ENCODE data around the gene TCEAL1.
"Not testable (repeated sequence)": the region's sequence is repeated elsewhere in the genome, so short reads cannot be mapped to it uniquely, and the experiment has no call there.

DNA sequence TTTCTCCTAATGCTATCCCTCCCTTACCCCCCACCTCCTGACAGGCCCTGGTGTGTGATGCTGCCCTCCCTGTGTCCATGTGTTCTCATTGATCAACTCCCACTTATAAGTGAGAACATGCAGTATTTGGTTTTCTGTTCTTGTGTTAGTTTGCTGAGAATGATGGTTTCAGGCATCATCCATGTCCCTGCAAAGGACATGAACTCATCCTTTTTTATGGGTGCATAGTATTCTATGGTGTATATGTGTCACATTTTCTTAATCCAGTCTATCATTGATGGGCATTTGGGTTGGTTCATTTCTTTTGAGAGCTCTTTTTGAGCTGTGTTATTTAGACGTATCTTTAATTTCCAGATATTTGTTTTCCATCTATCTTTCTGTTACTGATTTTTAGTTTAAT, 36.5 kb upstream of the TCEAL1 start:
- not testable (repeated sequence) for TF ChIP-seq CTCF, POLR2A, POLR2AphosphoS5 (IDR thresholded peaks at IDR 0.05)

Measured in suprapubic skin (tissue), 4 donors.